IMR-90 (cell line): Measurements from ENCODE around the gene AFF2. TPM values are rescaled to one million over a fixed set of nuclear protein-coding genes. Genes with fewer than 3 reads are reported as not detected.

Experiments used
- ATAC-seq: fragments of 200-7000 bp; cut with Tn5 transposase; 2 replicates; pipeline ENCODE4 v1.9.1; 2020; ENCODE audit warnings: low read depth, mild to moderate bottlenecking, moderate library complexity
- BruUV-seq: library from RNA; stranded (reverse); fragments of 400-500 nt; replicated peaks from 2 replicates; lab custom pipeline; 2021; lab: Mats Ljungman, UMichigan
- CTCF ChIA-PET: fragments of 300-600 bp; formaldehyde crosslinking; extraction: SDS; loops from one replicate; lab custom pipeline; 2021; ENCODE audit warnings: antibody characterized with exemption; lab: Yijun Ruan, JAX
- POLR2A ChIA-PET: fragments of 300-600 bp; sonication (Branson Sonifier 250); formaldehyde crosslinking; loops from one replicate; lab custom pipeline; 2022; ENCODE audit warnings: antibody characterized with exemption; ENCODE audit not compliant: unreplicated experiment; lab: Charles Lee
- DNase-seq: peaks from one replicate; pipeline ENCODE4 v3.0.0; 2013
- H2AFZ ChIP-seq: replicated peaks from 2 replicates; pipeline ENCODE3; 2013; ENCODE audit warnings: low read length, mild to moderate bottlenecking; ENCODE audit not compliant: poor library complexity
- H2AK5ac ChIP-seq: 2 replicates; pipeline ENCODE4 v1.6.1; 2013; ENCODE audit warnings: low read depth, low read length, inconsistent platforms
- H2AK9ac ChIP-seq: replicated peaks from 2 replicates; pipeline ENCODE3; 2013; ENCODE audit warnings: mild to moderate bottlenecking, low read depth, low read length, moderate library complexity; ENCODE audit not compliant: poor library complexity
- H2BK120ac ChIP-seq: 2 replicates; pipeline ENCODE4 v1.6.1; 2013; ENCODE audit warnings: low read depth, low read length, inconsistent platforms
- H2BK15ac ChIP-seq: 3 replicates; pipeline ENCODE4 v1.6.1; 2013; ENCODE audit warnings: low read depth, low read length, inconsistent platforms
- H2BK20ac ChIP-seq: 2 replicates; pipeline ENCODE4 v1.6.1; 2013; ENCODE audit warnings: low read depth, mild to moderate bottlenecking, inconsistent platforms, low read length, moderate library complexity
- H2BK5ac ChIP-seq: 2 replicates; pipeline ENCODE4 v1.6.1; 2013; ENCODE audit warnings: mild to moderate bottlenecking, low read depth, low read length, inconsistent platforms; ENCODE audit not compliant: poor library complexity, severe bottlenecking
- H3K14ac ChIP-seq: replicated peaks from 2 replicates; pipeline ENCODE4 v1.6.1; 2013; ENCODE audit warnings: low read depth, low read length, inconsistent platforms
- H3K18ac ChIP-seq: 2 replicates; pipeline ENCODE4 v1.6.1; 2013; ENCODE audit warnings: low read depth, low read length, control low read depth
- H3K23ac ChIP-seq: 2 replicates; pipeline ENCODE4 v1.6.1; 2013; ENCODE audit warnings: low read depth, low read length, inconsistent platforms
- H3K27ac ChIP-seq: 2 replicates; pipeline ENCODE4 v1.5.1; 2013; ENCODE audit warnings: mild to moderate bottlenecking, control low read depth, low read length; ENCODE audit not compliant: insufficient read depth
- H3K27me3 ChIP-seq: 2 replicates; pipeline ENCODE4 v1.6.1; 2013; ENCODE audit warnings: low read length; ENCODE audit not compliant: control insufficient read depth, insufficient read depth
- H3K36me3 ChIP-seq: 2 replicates; pipeline ENCODE4 v1.6.1; 2013; ENCODE audit warnings: low read length, mixed read lengths; ENCODE audit not compliant: control insufficient read depth, insufficient read depth
- H3K4ac ChIP-seq: 2 replicates; pipeline ENCODE4 v1.6.1; 2013; ENCODE audit warnings: low read depth, low read length, inconsistent platforms
- H3K4me1 ChIP-seq: 2 replicates; pipeline ENCODE4 v1.6.1; 2013; ENCODE audit warnings: low read length, mixed read lengths; ENCODE audit not compliant: control insufficient read depth, insufficient read depth
- H3K4me2 ChIP-seq: 2 replicates; pipeline ENCODE4 v1.6.1; 2013; ENCODE audit warnings: low read depth, mild to moderate bottlenecking, control low read depth, low read length, moderate library complexity
- H3K4me3 ChIP-seq: 2 replicates; pipeline ENCODE4 v1.5.1; 2013; ENCODE audit warnings: low read depth, mild to moderate bottlenecking, control low read depth, low read length, moderate library complexity; ENCODE audit not compliant: insufficient read depth
- H3K56ac ChIP-seq: 2 replicates; pipeline ENCODE4 v1.6.1; 2013; ENCODE audit warnings: low read length, inconsistent platforms; ENCODE audit not compliant: insufficient read depth; ENCODE audit errors: extremely low read depth
- H3K79me1 ChIP-seq, 2 experiments: 2 replicates each; pipeline ENCODE4 v1.6.1; 2013; ENCODE audit warnings: low read length in 2 of 2, inconsistent platforms in 1 of 2, low read depth in 1 of 2
- H3K9ac ChIP-seq: 2 replicates; pipeline ENCODE4 v1.6.1; 2013; ENCODE audit warnings: low read depth, low read length, control low read depth
- H3K9me1 ChIP-seq: 2 replicates; pipeline ENCODE4 v1.6.1; 2013; ENCODE audit warnings: low read length, inconsistent platforms; ENCODE audit not compliant: insufficient read depth
- H3K9me3 ChIP-seq: 2 replicates; pipeline ENCODE4 v1.6.1; 2013; ENCODE audit warnings: low read length; ENCODE audit not compliant: control insufficient read depth, insufficient read depth
- H4K20me1 ChIP-seq: 2 replicates; pipeline ENCODE4 v1.6.1; 2013; ENCODE audit warnings: low read length, inconsistent platforms; ENCODE audit not compliant: insufficient read depth
- H4K5ac ChIP-seq: 2 replicates; pipeline ENCODE4 v1.6.1; 2013; ENCODE audit warnings: mild to moderate bottlenecking, low read depth, low read length, control low read depth
- H4K8ac ChIP-seq, 2 experiments: 2 replicates each; pipeline ENCODE4 v1.6.1; 2013; ENCODE audit warnings: low read depth in 2 of 2, low read length in 2 of 2, control low read depth in 1 of 2, inconsistent platforms in 1 of 2
- H4K91ac ChIP-seq: 2 replicates; pipeline ENCODE4 v1.6.1; 2013; ENCODE audit warnings: low read depth, low read length, inconsistent platforms; ENCODE audit not compliant: insufficient read depth
- BHLHE40 ChIP-seq: fragments of 150-350 bp; IDR thresholded peaks from 2 replicates; pipeline ENCODE4 v1.6.1; 2016; ENCODE audit warnings: mild to moderate bottlenecking, low read depth, low read length
- MAFK ChIP-seq: IDR thresholded peaks from 2 replicates; pipeline ENCODE4 v1.6.1; 2012; ENCODE audit warnings: low read depth, low read length, improper control_type of control experiment
- NFE2L2 ChIP-seq: fragments of 150-350 bp; IDR thresholded peaks from 2 replicates; pipeline ENCODE4 v1.6.1; 2016; ENCODE audit warnings: low read depth, mild to moderate bottlenecking, low read length
- RAD21 ChIP-seq: IDR thresholded peaks from 2 replicates; pipeline ENCODE4 v1.6.1; 2012; ENCODE audit warnings: low read length, improper control_type of control experiment
- RCOR1 ChIP-seq: IDR thresholded peaks from 2 replicates; pipeline ENCODE4 v1.6.1; 2012; ENCODE audit warnings: mild to moderate bottlenecking, low read length, improper control_type of control experiment; ENCODE audit not compliant: insufficient replicate concordance
- WGBS, 2 experiments: methylation state at CpG; one replicate each; pipeline versions ENCODE4 v1.1.5 to v1.1.7; 2013; ENCODE audit warnings: missing lambda C conversion rate in 2 of 2; ENCODE audit not compliant: insufficient read length in 1 of 2; ENCODE audit errors: extremely low coverage in 2 of 2; 5-methylcytosine and 5-hydroxymethylcytosine counted together
- dilution Hi-C: fragments of 300-500 bp; cut with HindIII; formaldehyde crosslinking; loops from one replicate; pipeline ENCODE4 v1.14.3; 2018; ENCODE audit warnings: low sequenced_read_pairs; ENCODE audit not compliant: unreplicated experiment
- in situ Hi-C: fragments of 300-500 bp; cut with MboI; formaldehyde crosslinking; loops from 3 replicates; pipeline ENCODE4 v1.14.3; 2019; ENCODE audit warnings: low sequenced_read_pairs, inconsistent platforms, mixed read lengths
- intact Hi-C: fragments of 100-400 bp; cut with micrococcal nuclease; formaldehyde crosslinking; loops from 2 replicates; pipeline ENCODE4 v1.10.0; 2022
- polyA plus RNA-seq, 3 experiments: library from polyadenylated mRNA; depleted of rRNA; stranded (reverse); fragments of >200 nt; gene quantifications; 2 replicates each; pipeline ENCODE4 v1.2.3, GENCODE V29; 2012; ENCODE audit warnings: low replicate concordance in 1 of 3
- total RNA-seq: library from RNA; depleted of rRNA; stranded (reverse); fragments of >200 nt; gene quantifications from 2 replicates; pipeline ENCODE4 v1.2.3, GENCODE V29; 2012

The AFF2 gene
- total and polyA plus RNA-seq, 2 of the 4 experiments (the other 2 are of a cell fraction) = 0.15 to 0.72 TPM

- H3K4ac ChIP-seq = no peak overlapping the region
- ChIA-PET CTCF (no interaction called here), POLR2A (no interaction called here)
- in situ Hi-C loops = no loop called here
- H3K9ac ChIP-seq = no peak overlapping the region
- H4K5ac ChIP-seq = no peak overlapping the region
- WGBS, 2 experiments = no CpG with 5 or more reads among the region's 4 CpGs
- H3K9me1 ChIP-seq = no peaks in the 10 kb centered on the region
- no peak overlapping the region for H4K91ac ChIP-seq
- no peak overlapping the region for H2BK5ac ChIP-seq
- no peaks in the 10 kb centered on the region for H4K20me1 ChIP-seq
- TF ChIP-seq RCOR1 (no peak), BHLHE40 (no peak), MAFK (no peak), NFE2L2 (no peak), RAD21 (no peak)
- H4K8ac ChIP-seq = no peak overlapping the region
- no TSS peak for BruUV-seq
- H2AK9ac ChIP-seq = no peak overlapping the region
- H3K4me3 ChIP-seq = no peak overlapping the region
- H3K14ac ChIP-seq = no peak overlapping the region
- H2BK120ac ChIP-seq = no peak overlapping the region
- no peak overlapping the region for H3K23ac ChIP-seq
- no peak overlapping the region for H2BK15ac ChIP-seq
- H3K4me2 ChIP-seq = no peak overlapping the region
- DNase-seq = no peak
- H3K56ac ChIP-seq = no peak overlapping the region
- no peak for ATAC-seq
- H2AK5ac ChIP-seq = no peak overlapping the region
- H3K9me3 ChIP-seq = no peaks in the 10 kb centered on the region; the same call in 1 of the 2 replicates
- H3K4me1 ChIP-seq = no peaks in the 10 kb centered on the region
- no peaks in the 10 kb centered on the region for H3K79me1 ChIP-seq
- no peaks in the 10 kb centered on the region for H3K36me3 ChIP-seq
- no peak overlapping the region for H3K18ac ChIP-seq
- dilution Hi-C loops = no loop called here
- H3K27ac ChIP-seq = no peak overlapping the region
- H2BK20ac ChIP-seq = no peak overlapping the region
- no peak overlapping the region for H2AFZ ChIP-seq
- intact Hi-C loops = no loop called here
- H3K27me3 ChIP-seq = no peaks in the 10 kb centered on the region
These were observed 157.8 kb downstream of the AFF2 start for GRCh38 chrX:148658115-148658730.
